Nephron (organoid): Measurements from ENCODE around the gene CCDC187.

Experiments used
- H3K27ac Mint-ChIP-seq, 3 experiments: 2 replicates each; pipeline ENCODE4 v1.8.0; 2020; ENCODE audit warnings: mixed read lengths in 3 of 3, mild to moderate bottlenecking in 2 of 3, moderate library complexity in 1 of 3
- H3K27me3 Mint-ChIP-seq: 2 replicates; pipeline ENCODE4 v1.8.0; 2021; ENCODE audit warnings: low read depth, mild to moderate bottlenecking, moderate library complexity, mixed read lengths
- H3K36me3 Mint-ChIP-seq: 2 replicates; pipeline ENCODE4 v1.8.0; 2020; ENCODE audit warnings: low read depth, mixed read lengths
- H3K4me1 Mint-ChIP-seq: 2 replicates; pipeline ENCODE4 v1.8.0; 2020; ENCODE audit warnings: mixed read lengths
- H3K4me3 Mint-ChIP-seq, 3 experiments: 2 replicates each; pipeline ENCODE4 v1.8.0; 2020; ENCODE audit warnings: mild to moderate bottlenecking in 3 of 3, mixed read lengths in 3 of 3, moderate library complexity in 2 of 3
- H3K9me3 Mint-ChIP-seq: 2 replicates; pipeline ENCODE4 v1.8.0; 2020; ENCODE audit warnings: mixed read lengths
- CTCF ChIP-seq, 3 experiments: fragments of 200-600 bp; sonication (generic); IDR thresholded peaks; one replicate each; pipeline ENCODE4 v1.5.0; 2021; ENCODE audit warnings: antibody characterized with exemption in 3 of 3; ENCODE audit not compliant: unreplicated experiment in 3 of 3

Gene CCDC187

DNA sequence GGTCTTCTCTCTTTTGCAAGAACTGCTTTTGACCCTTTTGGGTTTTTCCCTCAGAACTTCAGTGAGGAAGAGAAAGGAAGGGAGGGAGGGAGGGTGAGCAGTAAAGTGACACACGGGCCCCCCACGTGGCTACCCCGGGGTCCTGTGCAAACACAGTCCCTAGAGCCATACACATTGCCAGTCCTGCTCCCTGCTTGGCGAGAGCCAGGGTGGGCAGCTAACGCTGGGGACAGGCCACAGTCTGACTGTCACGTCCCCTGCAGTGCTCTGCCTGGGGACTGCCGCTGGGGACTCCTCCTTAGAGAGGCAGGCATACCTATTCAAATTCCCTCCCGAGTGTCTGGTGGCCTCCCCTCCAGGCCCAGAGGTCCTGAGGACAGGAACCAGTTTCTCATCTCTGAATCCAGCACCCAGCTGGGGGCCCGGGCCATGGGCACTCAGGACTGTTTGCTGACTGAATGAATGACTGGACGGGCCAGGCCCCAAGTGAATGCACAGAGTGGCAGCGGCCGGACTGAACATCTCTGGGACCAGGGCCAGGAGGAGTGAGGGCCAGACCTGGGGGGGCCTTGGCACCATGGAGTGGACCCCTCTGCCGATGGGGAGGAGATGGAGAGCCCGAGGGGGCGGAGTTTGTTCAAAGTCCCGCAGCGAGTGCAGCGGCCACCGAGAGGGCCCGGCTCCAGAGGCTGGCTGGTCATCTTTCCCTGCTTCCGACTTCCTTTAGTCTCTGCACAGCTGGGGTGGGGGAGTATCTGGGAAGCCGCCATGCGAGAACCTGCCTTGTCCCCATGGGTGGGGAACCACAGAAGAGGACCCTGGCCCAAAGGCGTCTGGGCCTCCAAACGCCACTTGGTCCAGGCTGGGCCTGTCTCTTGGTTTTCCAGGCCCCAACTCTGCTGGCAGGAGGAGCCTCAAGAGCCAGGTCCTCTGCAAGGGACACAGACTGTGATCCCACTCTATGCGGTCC is 5.8 kb downstream of the CCDC187 start:
- H3K27me3 Mint-ChIP-seq, result peaks cover 32% of the 10 kb centered on the region
- H3K36me3 Mint-ChIP-seq, result no peaks in the 10 kb centered on the region
- no peaks in the 10 kb centered on the region for H3K4me1 Mint-ChIP-seq
- H3K4me3 Mint-ChIP-seq, result no peak overlapping the region
- H3K27ac Mint-ChIP-seq, result no peak overlapping the region
- H3K9me3 Mint-ChIP-seq, result no peaks in the 10 kb centered on the region
- TF ChIP-seq CTCF (IDR thresholded peaks at IDR 0.05; ENCODE audit: unreplicated experiment in 3 of 3), result no peak

DNA sequence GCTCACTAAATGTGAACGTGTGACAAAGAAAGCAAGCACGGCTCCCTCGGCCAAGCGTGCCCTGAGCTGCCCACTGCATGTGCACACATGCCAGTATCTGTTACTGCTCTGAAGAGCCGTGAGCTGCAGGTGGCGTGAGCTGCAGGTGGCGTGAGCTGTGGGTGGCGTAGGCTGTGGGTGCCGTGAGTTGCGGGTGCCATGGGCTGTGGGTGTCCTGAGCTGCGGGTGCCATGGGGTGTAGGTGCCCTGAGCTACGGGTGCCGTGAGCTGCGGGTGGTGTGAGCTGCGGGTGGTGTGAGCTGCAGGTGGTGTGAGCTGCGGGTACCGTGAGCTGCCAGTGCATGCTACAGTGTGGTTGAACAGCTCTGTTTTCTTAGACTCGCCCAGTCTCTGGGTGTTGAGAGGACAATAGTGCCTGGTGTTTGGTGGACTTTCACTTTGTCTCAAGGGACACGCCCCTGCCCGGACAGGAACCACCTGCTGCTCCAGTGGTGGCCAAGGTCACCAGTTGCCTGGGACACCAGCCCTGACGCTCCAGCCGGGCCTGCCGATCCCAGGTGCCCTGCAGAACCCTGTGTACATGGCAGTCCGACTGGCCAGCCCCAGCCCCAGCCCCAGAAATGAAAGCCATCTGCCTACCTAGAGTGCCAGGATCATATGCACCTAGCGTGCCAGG is 6.7 kb downstream of the CCDC187 start:
- H3K4me3 Mint-ChIP-seq, result no peak overlapping the region
- no peaks in the 10 kb centered on the region for H3K9me3 Mint-ChIP-seq
- no peaks in the 10 kb centered on the region for H3K36me3 Mint-ChIP-seq
- no peak for TF ChIP-seq CTCF (IDR thresholded peaks at IDR 0.05; ENCODE audit: unreplicated experiment in 3 of 3)
- no peak overlapping the region for H3K27ac Mint-ChIP-seq
- H3K4me1 Mint-ChIP-seq, result no peaks in the 10 kb centered on the region
- H3K27me3 Mint-ChIP-seq, result peaks cover 32% of the 10 kb centered on the region

GRCh38 chr9:136296434-136297015 is 7.4 kb downstream of the CCDC187 start:
- Mint-ChIP-seq H3K9me3 (no peaks in the 10 kb centered on the region), H3K27me3 (peaks cover 31% of the 10 kb centered on the region), H3K27ac (no peak overlapping the region), H3K36me3 (no peaks in the 10 kb centered on the region), H3K4me1 (no peaks in the 10 kb centered on the region), H3K4me3 (no peak overlapping the region)
- TF ChIP-seq CTCF (IDR thresholded peaks at IDR 0.05; ENCODE audit: unreplicated experiment in 3 of 3), result no peak

GRCh38 chr9:136295542-136296433 is 8.1 kb downstream of the CCDC187 start:
- Mint-ChIP-seq H3K27me3 (peaks cover 26% of the 10 kb centered on the region), H3K4me1 (no peaks in the 10 kb centered on the region), H3K36me3 (no peaks in the 10 kb centered on the region), H3K4me3 (no peak overlapping the region), H3K9me3 (no peaks in the 10 kb centered on the region), H3K27ac (peak overlapping the region in 1 of 3 experiments; percentile 30)
- no peak for TF ChIP-seq CTCF (IDR thresholded peaks at IDR 0.05; ENCODE audit: unreplicated experiment in 3 of 3)

DNA sequence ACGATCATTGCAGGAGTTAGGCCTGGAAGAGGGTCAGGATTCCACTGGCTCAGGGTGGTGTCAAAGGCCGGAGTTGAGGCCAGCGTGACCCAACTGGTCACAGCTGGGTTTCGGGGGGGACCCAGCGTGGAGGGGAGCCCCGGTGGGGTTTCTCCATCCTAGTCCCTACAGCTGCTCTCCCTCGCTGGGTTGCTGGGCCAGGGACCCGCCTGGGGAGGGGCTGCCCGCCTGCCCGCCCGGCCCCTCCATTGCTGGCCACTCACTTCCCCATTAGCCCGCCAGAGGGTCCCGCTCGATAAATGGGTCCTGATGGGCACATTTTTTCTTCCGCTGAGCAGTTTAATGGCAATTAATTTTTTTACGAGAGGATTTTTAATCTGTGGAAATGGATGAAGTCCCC is 8.8 kb downstream of the CCDC187 start:
- Mint-ChIP-seq H3K27ac (no peak overlapping the region), H3K4me3 (no peak overlapping the region), H3K9me3 (no peaks in the 10 kb centered on the region), H3K36me3 (no peaks in the 10 kb centered on the region), H3K4me1 (no peaks in the 10 kb centered on the region), H3K27me3 (peaks cover 21% of the 10 kb centered on the region)
- no peak for TF ChIP-seq CTCF (IDR thresholded peaks at IDR 0.05; ENCODE audit: unreplicated experiment in 3 of 3)
